ENCODE data around the gene CARMIL1.

CARMIL1 gene

GRCh38 chr6:25295651-25296050, 16.5 kb downstream of the CARMIL1 start (continued):
- TF ChIP-seq EGR2 (tag by site-specific recombination; IDR thresholded peaks at IDR 0.05; ENCODE audit: low read depth) (no peak), PRDM10 (tag by site-specific recombination; IDR thresholded peaks at IDR 0.05) (no peak), ZNF792 (tag by site-specific recombination; IDR thresholded peaks at IDR 0.05) (no peak)

- H3K27ac ChIP-seq (ENCODE audit: extremely low read depth, low read depth, low read length) = no peak overlapping the region
- ChIA-PET POLR2A (interaction anchor here (0.5 to 1.5 kb wide), 4 partner anchors 16 to 18 kb away, joined by 3 to 9 read pairs (median 4); partner anchors contain the start of gene CARMIL1), CTCF (interaction anchor here (0.5 to 1.8 kb wide), 6 partner anchors 14 to 879 kb away, joined by 3 to 5 read pairs (median 3); no protein-coding TSS in a partner anchor)
- no peaks in the 10 kb centered on the region for H3K36me3 ChIP-seq (ENCODE audit: control insufficient read depth in 2 of 2, insufficient read depth in 1 of 2, low read length in 2 of 2)
- no peak overlapping the region for H3K4me3 ChIP-seq (ENCODE audit: low read depth, low read length)
- peaks cover 4% of the 10 kb centered on the region; the same call in 1 of the 2 replicates for H3K4me1 ChIP-seq (ENCODE audit: control insufficient read depth, insufficient read depth, low read length)
- no peaks in the 10 kb centered on the region for H3K9me3 ChIP-seq (ENCODE audit: control insufficient read depth, insufficient read depth, low read depth, low read length)
- TF ChIP-seq ZBTB44 (tag by site-specific recombination; IDR thresholded peaks at IDR 0.05) (no peak), BCL11B (tag by site-specific recombination; IDR thresholded peaks at IDR 0.05; ENCODE audit: low read depth) (no peak), ZBTB1 (tag by site-specific recombination; IDR thresholded peaks at IDR 0.05) (no peak), KLF7 (tag by site-specific recombination; IDR thresholded peaks at IDR 0.05; ENCODE audit: borderline replicate concordance) (no peak), ZNF580 (tag by site-specific recombination; IDR thresholded peaks at IDR 0.05) (no peak), ZNF362 (tag by site-specific recombination; IDR thresholded peaks at IDR 0.05) (no peak), ZNF513 (tag by site-specific recombination; IDR thresholded peaks at IDR 0.05) (no peak), PRDM4 (tag by site-specific recombination; IDR thresholded peaks at IDR 0.05) (no peak), ZBTB10 (tag by site-specific recombination; IDR thresholded peaks at IDR 0.05) (no peak), GLI2 (tag by site-specific recombination; IDR thresholded peaks at IDR 0.05; ENCODE audit: borderline replicate concordance, low read depth) (no peak), SETDB1 (IDR thresholded peaks at IDR 0.05; ENCODE audit: insufficient read length, low read length) (no peak), ZBTB11 (tag by site-specific recombination; conservative IDR thresholded peaks at IDR 0.05; ENCODE audit: low read depth) (no peak), ZNF423 (tag by site-specific recombination; IDR thresholded peaks at IDR 0.05) (no peak), ZNF221 (tag by site-specific recombination; IDR thresholded peaks at IDR 0.05; ENCODE audit: borderline replicate concordance) (no peak)
These were observed 17.2 kb downstream of the CARMIL1 start for GRCh38 chr6:25296217-25296905.
